MM.1S (cell line): Measurements from ENCODE around the gene GRIK4.

Experiments used
- DNase-seq: peaks from one replicate; pipeline ENCODE4 v3.0.0-alpha.2; 2015
- H2AFZ ChIP-seq: fragments of 300-600 bp; sonication (generic); 2 replicates; pipeline ENCODE4 v1.6.0; 2016; ENCODE audit warnings: antibody characterized with exemption, low read length
- H3F3A ChIP-seq: fragments of 300-600 bp; sonication (generic); 2 replicates; pipeline ENCODE4 v1.6.1; 2016; ENCODE audit warnings: mild to moderate bottlenecking, antibody characterized with exemption, low read length, moderate library complexity, mixed read lengths; ENCODE audit not compliant: insufficient read depth
- H3K27ac ChIP-seq: fragments of 300-600 bp; sonication (generic); 2 replicates; pipeline ENCODE4 v1.5.1; 2016; ENCODE audit warnings: mild to moderate bottlenecking, low read length
- H3K27me3 ChIP-seq: fragments of 300-600 bp; sonication (generic); replicated peaks from 2 replicates; pipeline ENCODE4 v1.6.0; 2016; ENCODE audit warnings: low read length; ENCODE audit not compliant: insufficient read depth
- H3K36me3 ChIP-seq: fragments of 300-600 bp; sonication (generic); replicated peaks from 2 replicates; pipeline ENCODE4 v1.6.1; 2016; ENCODE audit warnings: mild to moderate bottlenecking, low read length, mixed read lengths; ENCODE audit not compliant: insufficient read depth
- H3K4me1 ChIP-seq: fragments of 300-600 bp; sonication (generic); 2 replicates; pipeline ENCODE4 v1.6.1; 2016; ENCODE audit warnings: low read length, mixed read lengths
- H3K4me2 ChIP-seq: fragments of 300-600 bp; sonication (generic); 2 replicates; pipeline ENCODE4 v1.6.0; 2016; ENCODE audit warnings: low read depth, low read length
- H3K4me3 ChIP-seq: fragments of 300-600 bp; sonication (generic); 2 replicates; pipeline ENCODE4 v1.5.1; 2016; ENCODE audit warnings: low read length, mixed read lengths
- H3K79me2 ChIP-seq: fragments of 300-600 bp; sonication (generic); 2 replicates; pipeline ENCODE4 v1.6.1; 2016; ENCODE audit warnings: mixed run types, low read length, mixed read lengths
- H3K9ac ChIP-seq: fragments of 300-600 bp; sonication (generic); 2 replicates; pipeline ENCODE4 v1.6.1; 2016; ENCODE audit warnings: low read length, mixed read lengths
- H3K9me2 ChIP-seq: fragments of 300-600 bp; sonication (generic); replicated peaks from 2 replicates; pipeline ENCODE4 v1.6.1; 2016; ENCODE audit warnings: mild to moderate bottlenecking, low read length, mixed read lengths; ENCODE audit not compliant: insufficient read depth
- H3K9me3 ChIP-seq: fragments of 300-600 bp; sonication (generic); replicated peaks from 2 replicates; pipeline ENCODE4 v1.6.1; 2016; ENCODE audit warnings: mild to moderate bottlenecking, low read length, mixed read lengths; ENCODE audit not compliant: insufficient read depth
- H4K20me1 ChIP-seq: fragments of 300-600 bp; sonication (generic); 2 replicates; pipeline ENCODE4 v1.6.1; 2016; ENCODE audit warnings: mild to moderate bottlenecking, low read length, moderate library complexity, mixed read lengths; ENCODE audit not compliant: insufficient read depth
- CTCF ChIP-seq: fragments of 300-600 bp; sonication (generic); IDR thresholded peaks from 2 replicates; pipeline ENCODE4 v1.5.1; 2016; ENCODE audit warnings: antibody characterized with exemption, low read length, mixed read lengths
- EZH2 ChIP-seq: fragments of 300-600 bp; sonication (generic); optimal IDR thresholded peaks from 2 replicates; pipeline ENCODE3; 2017; ENCODE audit warnings: low read depth, mild to moderate bottlenecking, antibody characterized with exemption, low read length, mixed read lengths
- EZH2phosphoT487 ChIP-seq: fragments of 300-600 bp; sonication (generic); IDR thresholded peaks from 2 replicates; pipeline ENCODE4 v1.6.1; 2018; ENCODE audit warnings: antibody characterized with exemption, low read length

The GRIK4 gene

GRCh38 chr11:120512739-120513435 is 1.3 kb downstream of the GRIK4 start:
- H3K27me3 ChIP-seq: no peaks in the 10 kb centered on the region

GRCh38 chr11:120513436-120514315 is 2.1 kb downstream of the GRIK4 start:
- no peak for TF ChIP-seq EZH2phosphoT487
- no peak for TF ChIP-seq CTCF
- no peak for TF ChIP-seq EZH2
- H3K27ac ChIP-seq: no peak overlapping the region
- H3K36me3 ChIP-seq: no peaks in the 10 kb centered on the region
- H2AFZ ChIP-seq: no peak overlapping the region
- no peak overlapping the region for H3K4me3 ChIP-seq
- H3K9me2 ChIP-seq: no peaks in the 10 kb centered on the region
- no peak overlapping the region for H3K4me2 ChIP-seq
- no peaks in the 10 kb centered on the region for H4K20me1 ChIP-seq
- H3K27me3 ChIP-seq: no peaks in the 10 kb centered on the region
- 0 out of 2 replicates have a peak, but pooled peaks cover 4% of the 10 kb centered on the region for H3K4me1 ChIP-seq
- peaks cover 5% of the 10 kb centered on the region; the same call in 1 of the 2 replicates for H3K79me2 ChIP-seq
- H3F3A ChIP-seq: no peaks in the 10 kb centered on the region
- H3K9ac ChIP-seq: no peak overlapping the region
- no peaks in the 10 kb centered on the region for H3K9me3 ChIP-seq
- DNase-seq: no peak

More at GRCh38 chr11:120512739-120513435, 1.3 kb downstream of the GRIK4 start:
- peak; percentile 11; the same call in 1 of the 2 replicates for TF ChIP-seq CTCF
- TF ChIP-seq EZH2phosphoT487: no peak
- no peaks in the 10 kb centered on the region for H3F3A ChIP-seq
- no peaks in the 10 kb centered on the region for H4K20me1 ChIP-seq
- H3K36me3 ChIP-seq: no peaks in the 10 kb centered on the region
- no peaks in the 10 kb centered on the region for H3K9me3 ChIP-seq
- H3K9ac ChIP-seq: no peak overlapping the region
- no peak overlapping the region for H2AFZ ChIP-seq
- H3K4me3 ChIP-seq: no peak overlapping the region
- H3K4me1 ChIP-seq: 0 out of 2 replicates have a peak, but pooled peaks cover 4% of the 10 kb centered on the region
- H3K4me2 ChIP-seq: peak overlapping the region; percentile 27; the same call in 1 of the 2 replicates
- H3K9me2 ChIP-seq: no peaks in the 10 kb centered on the region
- no peak overlapping the region for H3K27ac ChIP-seq
- DNase-seq: no peak
- peaks cover 5% of the 10 kb centered on the region; the same call in 1 of the 2 replicates for H3K79me2 ChIP-seq

- 0 out of 2 replicates have a peak, but pooled peaks cover 4% of the 10 kb centered on the region for H3K4me1 ChIP-seq
- H3K27me3 ChIP-seq: no peaks in the 10 kb centered on the region
- no peak overlapping the region for H3K4me3 ChIP-seq
- H3K27ac ChIP-seq: no peak overlapping the region
- no peak overlapping the region for H3K4me2 ChIP-seq
- no peak overlapping the region for H2AFZ ChIP-seq
- H3F3A ChIP-seq: no peaks in the 10 kb centered on the region
- no peaks in the 10 kb centered on the region for H3K36me3 ChIP-seq
- no peaks in the 10 kb centered on the region for H4K20me1 ChIP-seq
- H3K9me3 ChIP-seq: no peaks in the 10 kb centered on the region
- TF ChIP-seq EZH2 (no peak), CTCF (no peak), EZH2phosphoT487 (no peak)
- no peak for DNase-seq
- H3K79me2 ChIP-seq: peaks cover 5% of the 10 kb centered on the region; the same call in 1 of the 2 replicates
- no peak overlapping the region for H3K9ac ChIP-seq
- H3K9me2 ChIP-seq: no peaks in the 10 kb centered on the region
Measured at GRCh38 chr11:120514541-120515121, 3.1 kb downstream of the GRIK4 start.
